Neural progenitor cell (in vitro differentiated cells): ENCODE measurements around the gene SUN5.

Experiments used
- CTCF ChIP-seq: fragments of 200-600 bp; sonication (generic); IDR thresholded peaks from 2 replicates; pipeline ENCODE4 v1.5.1; 2017; ENCODE audit warnings: antibody characterized with exemption, mild to moderate bottlenecking
- EZH2phosphoT487 ChIP-seq: fragments of 200-600 bp; sonication (generic); IDR thresholded peaks from 2 replicates; pipeline ENCODE4 v1.6.1; 2017; ENCODE audit warnings: antibody characterized with exemption

DNA sequence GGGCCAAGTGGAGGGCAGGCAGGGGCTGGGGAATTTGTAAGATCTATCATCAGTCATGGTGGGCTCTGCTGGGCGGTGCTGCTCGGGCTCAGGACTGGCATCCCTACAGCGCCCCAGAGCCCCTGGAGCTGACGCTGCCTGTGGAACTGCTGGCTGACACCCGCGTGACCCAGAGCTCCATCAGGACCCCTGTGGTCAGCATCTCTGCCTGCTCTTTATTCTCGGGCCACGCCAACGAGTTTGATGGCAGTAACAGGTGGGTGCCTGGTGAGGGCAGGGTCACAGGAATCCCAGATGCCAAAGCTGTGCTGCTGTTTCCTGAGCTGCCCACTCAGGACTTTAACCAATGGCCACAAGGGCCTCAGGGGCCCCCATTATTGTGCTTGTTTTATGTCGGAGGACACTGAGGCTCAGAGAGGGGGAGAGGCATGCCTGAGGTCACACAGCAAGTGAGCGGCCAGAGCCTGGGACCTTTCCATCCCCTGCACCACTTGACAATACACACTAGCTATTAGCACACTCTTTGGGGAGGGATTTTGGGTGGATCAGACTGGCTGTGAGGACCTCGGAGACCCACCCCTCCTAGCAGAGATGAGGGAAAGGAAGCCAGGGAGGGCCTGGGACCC, 9.6 kb upstream of the SUN5 start:
- TF ChIP-seq EZH2phosphoT487 (no peak), CTCF (no peak)
